GM13977 (cell line): ENCODE results near the gene PKP2.
"Not testable (repeated sequence)": the region's sequence is repeated elsewhere in the genome, so short reads cannot be mapped to it uniquely, and the experiment has no call there.

ENCODE experiments used
- DNase-seq: peaks from one replicate; pipeline ENCODE4 v3.0.0; 2012; ENCODE audit warnings: low spot score
- CTCF ChIP-seq: IDR thresholded peaks from 2 replicates; pipeline ENCODE4 v1.5.1; 2012; ENCODE audit warnings: mild to moderate bottlenecking, control low read depth; ENCODE audit not compliant: insufficient read depth; ENCODE audit errors: extremely low read depth, missing control alignments
- in situ Hi-C: fragments of 300-500 bp; cut with MboI; formaldehyde crosslinking; loops from one replicate; pipeline ENCODE4 v1.12.0; 2022; ENCODE audit warnings: low sequenced_read_pairs, low pct_unique_long_range_greater_than_20kb, mixed read lengths, inconsistent platforms; ENCODE audit not compliant: unreplicated experiment

PKP2 gene

DNA sequence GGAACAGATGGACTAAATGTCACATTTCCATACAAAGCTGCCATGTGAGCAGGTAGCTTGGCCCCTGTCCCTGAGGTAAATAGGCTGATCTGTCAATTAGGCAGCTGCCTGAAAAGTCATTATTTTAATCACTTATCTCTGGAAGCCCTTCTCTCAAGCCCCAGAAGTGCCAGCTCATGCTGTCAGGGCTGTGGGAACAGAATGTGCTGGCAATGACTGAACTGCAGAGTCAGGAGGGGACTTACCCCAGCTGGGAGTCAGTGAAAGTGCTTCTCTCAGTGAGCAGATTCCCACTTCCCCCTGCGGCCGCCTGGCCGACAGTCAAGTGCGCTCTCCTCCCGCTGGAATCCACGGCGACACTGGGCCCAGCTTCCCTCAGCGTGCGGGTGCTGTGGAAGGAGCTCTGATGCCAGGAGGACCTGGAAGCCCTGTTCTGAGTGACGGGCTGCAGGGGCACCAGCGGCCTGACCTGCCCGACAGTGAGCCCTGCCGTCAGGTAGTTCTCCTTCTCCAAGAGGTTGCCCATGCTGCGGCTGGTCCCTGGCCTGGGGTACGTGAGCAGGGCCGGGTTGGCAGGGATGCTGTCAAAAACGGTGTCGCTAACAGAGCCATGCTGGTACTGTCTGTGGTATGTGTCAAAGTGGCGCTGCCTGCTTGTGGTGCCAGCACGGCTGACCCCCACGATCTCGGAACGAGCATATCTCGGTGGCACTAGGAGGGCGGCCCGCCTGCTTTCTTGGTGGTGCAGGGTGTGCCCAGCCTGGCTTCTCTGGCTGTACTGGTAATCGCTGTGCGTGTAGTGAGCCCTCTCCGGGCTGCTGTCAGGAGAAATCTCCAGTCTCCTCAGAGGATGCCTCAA, 18.7 kb downstream of the PKP2 start:
- DNase-seq = no peak
- in situ Hi-C loops = no loop called here
- TF ChIP-seq CTCF = no peak

GRCh38 chr12:32876004-32876403, 20.6 kb downstream of the PKP2 start:
- no peak for TF ChIP-seq CTCF
- DNase-seq = no peak
- in situ Hi-C loops = no loop called here

DNA sequence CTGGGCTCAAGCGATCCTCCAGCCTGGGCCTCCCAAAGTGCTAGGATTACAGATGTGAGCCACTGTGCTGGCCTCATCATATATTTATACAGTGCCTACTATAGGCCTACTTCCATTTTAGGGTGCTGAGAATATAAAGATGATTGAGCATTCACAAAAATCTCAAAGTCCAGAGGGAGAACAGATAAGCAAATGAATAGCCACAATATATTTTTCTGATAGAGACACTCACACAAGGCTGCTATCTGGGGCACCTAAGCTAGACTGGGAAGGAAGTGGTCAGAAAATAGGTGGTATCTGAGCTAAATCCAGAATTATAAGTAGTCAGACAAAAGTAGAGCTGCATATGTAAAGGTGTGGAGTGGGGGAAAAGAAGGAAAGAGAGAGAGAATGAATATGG, 21.6 kb downstream of the PKP2 start:
- TF ChIP-seq CTCF = no peak
- in situ Hi-C loops = no loop called here
- DNase-seq = no peak

DNA sequence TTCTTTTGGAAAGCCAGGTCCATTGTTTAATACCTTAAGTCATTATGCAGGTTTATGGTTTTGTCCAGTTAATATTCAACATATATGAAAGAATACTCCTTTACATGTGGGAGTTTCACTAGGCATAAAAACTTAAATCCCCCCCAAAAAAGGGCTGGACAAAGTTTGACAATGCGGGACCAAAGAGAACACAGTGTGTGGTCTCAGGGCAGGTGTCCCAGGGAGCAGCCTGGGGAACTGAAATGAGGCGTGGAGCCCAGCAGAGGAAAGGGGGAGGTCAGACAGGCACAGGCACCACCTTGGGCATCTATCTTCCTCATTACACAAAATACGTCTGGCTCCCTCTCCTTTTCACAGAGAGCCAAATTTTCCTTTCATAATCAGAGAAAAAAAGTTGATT, 22.5 kb downstream of the PKP2 start:
- in situ Hi-C loops = no loop called here
- no peak for TF ChIP-seq CTCF
- no peak for DNase-seq

GRCh38 chr12:32872416-32872815, 24.2 kb downstream of the PKP2 start:
- DNase-seq, in situ Hi-C loops: not testable (repeated sequence)

DNA sequence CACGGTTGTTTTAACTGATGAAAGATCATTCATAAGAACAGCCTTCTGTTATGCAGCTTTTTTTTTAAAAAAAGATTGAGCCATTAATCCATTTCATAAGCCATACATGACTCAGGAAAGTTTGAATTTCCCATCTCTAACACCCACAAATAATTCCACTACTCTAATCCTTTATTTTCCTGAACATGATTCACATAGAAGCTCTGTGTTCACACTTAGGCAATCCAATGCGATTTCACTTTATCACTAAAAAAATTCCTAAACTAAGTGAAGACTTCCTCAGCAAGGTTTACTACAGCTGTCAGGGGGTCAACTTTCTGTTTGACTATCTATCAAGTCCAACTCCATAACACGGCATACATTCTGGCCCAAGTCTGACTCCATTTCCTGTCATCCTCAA, 25.9 kb downstream of the PKP2 start:
- DNase-seq = no peak
- in situ Hi-C loops = no loop called here
- TF ChIP-seq CTCF = no peak

DNA sequence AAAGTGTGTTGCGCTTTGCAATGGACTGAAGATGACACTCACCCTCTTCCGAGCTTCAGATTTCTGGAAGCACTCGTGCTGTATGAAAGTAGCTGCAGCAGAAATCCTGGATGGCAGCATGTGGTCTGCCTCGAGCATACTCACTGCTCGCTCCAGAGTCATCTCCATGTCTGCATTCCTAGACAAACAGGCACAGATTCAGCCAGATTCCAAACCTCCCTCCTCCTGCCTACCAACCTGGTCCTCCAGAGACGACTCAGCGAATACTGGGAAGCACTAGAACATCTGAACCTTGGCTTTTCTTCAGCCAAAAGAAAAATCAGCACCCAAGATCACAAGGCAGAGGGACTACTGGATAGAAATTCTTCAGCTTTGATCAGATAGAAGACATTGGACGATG, 27.7 kb downstream of the PKP2 start:
- no peak for TF ChIP-seq CTCF
- in situ Hi-C loops = no loop called here
- no peak for DNase-seq
